ENCODE results near the gene ZBED2. TPM values are rescaled to one million over a fixed set of nuclear protein-coding genes. Genes with fewer than 3 reads are reported as not detected.
"Not testable (repeated sequence)": the region's sequence is repeated elsewhere in the genome, so short reads cannot be mapped to it uniquely, and the experiment has no call there.

The ZBED2 gene
- not detected for total RNA-seq

GRCh38 chr3:111595232-111595631 is at the start of gene ZBED2:
Gene ZBED2, minus strand, starts transcription at chr3:111595346. Its CDS starts 1,145 bp downstream, at chr3:111594201.
- H3K27me3 ChIP-seq: no peaks in the 10 kb centered on the region
- no peak for TF ChIP-seq EP300 (IDR thresholded peaks at IDR 0.05; ENCODE audit: low read depth)
- TF ChIP-seq POLR2A (IDR thresholded peaks at IDR 0.05): no peak
- no peak for TF ChIP-seq CTCF (IDR thresholded peaks at IDR 0.05)
- TF ChIP-seq POLR2AphosphoS5 (IDR thresholded peaks at IDR 0.05): no peak
- no peak within 1 kb of the TSS for H3K4me3 ChIP-seq
- no peaks in the 10 kb centered on the region for H3K36me3 ChIP-seq
- DNase-seq: no peak
- H3K27ac ChIP-seq: no peak within 1 kb of the TSS
- in situ Hi-C loops (cut with MboI; ENCODE audit: low pct_ligation_motif_present in 1 of 4, low pct_unique_long_range_greater_than_20kb in 1 of 4, low sequenced_read_pairs in 3 of 4): no loop called here
- 85% methylated on average over 2 of the region's 2 CpGs; no CpG with 5 or more reads in 1 of the 2 donors for WGBS, 2 donors (ENCODE audit: low coverage in 1 of 2)
- no peaks in the 10 kb centered on the region for H3K9me3 ChIP-seq
- intact Hi-C loops (cut with DNase I; ENCODE audit: low total_unique reads): no loop called here
- no peaks in the 10 kb centered on the region for H3K4me1 ChIP-seq

DNA sequence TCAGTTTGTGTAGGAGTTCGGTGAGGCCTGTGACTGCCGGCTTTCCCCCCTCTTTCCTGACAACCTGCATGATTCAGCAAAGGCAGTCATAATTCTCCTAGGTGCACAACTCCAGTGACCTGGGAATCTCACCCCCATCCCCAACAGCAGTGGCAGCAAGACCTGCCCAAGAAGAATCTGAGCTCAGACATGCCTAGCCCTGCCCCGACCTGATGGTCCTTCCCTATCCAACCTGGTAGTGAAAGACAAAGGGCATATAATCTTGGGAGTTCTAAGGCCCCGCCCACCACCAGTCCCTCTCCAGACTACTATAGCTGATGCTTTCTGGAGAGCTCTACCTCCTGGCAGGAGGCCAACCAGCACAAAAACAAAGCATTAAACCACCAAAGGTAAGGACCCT is 44.2 kb upstream of the ZBED2 start:
- in situ Hi-C loops (cut with MboI; ENCODE audit: low pct_ligation_motif_present in 1 of 4, low pct_unique_long_range_greater_than_20kb in 1 of 4, low sequenced_read_pairs in 3 of 4): no loop called here

GRCh38 chr3:111636366-111636885 is 41.3 kb upstream of the ZBED2 start:
- in situ Hi-C loops (cut with MboI; ENCODE audit: low pct_ligation_motif_present in 1 of 4, low pct_unique_long_range_greater_than_20kb in 1 of 4, low sequenced_read_pairs in 3 of 4): no loop called here
- no peak overlapping the region for H3K27ac ChIP-seq
- no peak overlapping the region for H3K4me3 ChIP-seq
- DNase-seq: no peak
- H3K4me1 ChIP-seq: no peaks in the 10 kb centered on the region
- H3K36me3 ChIP-seq: no peaks in the 10 kb centered on the region
- intact Hi-C loops (cut with DNase I; ENCODE audit: low total_unique reads): no loop called here
- 81 to 100% methylated on average over 2 to 4 of the region's 4 CpGs for WGBS, 2 donors (ENCODE audit: low coverage in 1 of 2)
- H3K9me3 ChIP-seq: no peaks in the 10 kb centered on the region
- no peaks in the 10 kb centered on the region for H3K27me3 ChIP-seq
- no peak for TF ChIP-seq POLR2A (IDR thresholded peaks at IDR 0.05)
- TF ChIP-seq POLR2AphosphoS5 (IDR thresholded peaks at IDR 0.05): no peak
- no peak for TF ChIP-seq EP300 (IDR thresholded peaks at IDR 0.05; ENCODE audit: low read depth)
- TF ChIP-seq CTCF (IDR thresholded peaks at IDR 0.05): no peak

More for the DNA sequence above, 44.2 kb upstream of the ZBED2 start:
- Histone ChIP-seq H3K36me3 (no peaks in the 10 kb centered on the region), H3K9me3 (no peaks in the 10 kb centered on the region), H3K4me3 (no peak overlapping the region), H3K4me1 (no peaks in the 10 kb centered on the region), H3K27me3 (no peaks in the 10 kb centered on the region), H3K27ac (no peak overlapping the region)
- no peak for TF ChIP-seq POLR2AphosphoS5 (IDR thresholded peaks at IDR 0.05)
- no peak for TF ChIP-seq CTCF (IDR thresholded peaks at IDR 0.05)
- TF ChIP-seq EP300 (IDR thresholded peaks at IDR 0.05; ENCODE audit: low read depth): no peak
- TF ChIP-seq POLR2A (IDR thresholded peaks at IDR 0.05): no peak
- 58 to 86% methylated on average over 2 to 4 of the region's 4 CpGs for WGBS, 2 donors (ENCODE audit: low coverage in 1 of 2)
- no peak for DNase-seq
- intact Hi-C loops (cut with DNase I; ENCODE audit: low total_unique reads): no loop called here

DNA sequence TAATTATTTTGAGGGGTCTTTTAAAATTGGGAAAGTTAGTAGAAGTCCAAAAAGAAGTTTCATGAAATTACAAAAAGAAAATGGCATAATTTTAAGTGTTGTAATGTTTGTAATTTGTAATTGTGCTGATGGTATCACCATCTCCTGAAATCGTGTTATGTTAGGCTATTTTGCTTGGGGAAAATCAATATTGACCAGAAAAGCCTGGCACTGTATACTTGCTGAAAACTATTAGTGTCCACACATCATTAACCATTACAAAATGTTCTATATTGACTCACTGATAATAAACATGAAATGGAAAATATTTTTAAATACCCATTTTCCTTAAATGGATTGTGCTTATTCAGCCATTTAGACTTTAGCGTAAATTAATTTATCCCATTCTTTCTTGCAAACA is 40.3 kb upstream of the ZBED2 start:
- Histone ChIP-seq H3K27ac (no peak overlapping the region), H3K9me3 (no peaks in the 10 kb centered on the region), H3K36me3 (no peaks in the 10 kb centered on the region), H3K4me3 (no peak overlapping the region), H3K4me1 (no peaks in the 10 kb centered on the region), H3K27me3 (no peaks in the 10 kb centered on the region)
- WGBS, 2 donors (ENCODE audit: low coverage in 1 of 2): 78 to 84% methylated on average over 2 of the region's 2 CpGs
- intact Hi-C loops (cut with DNase I; ENCODE audit: low total_unique reads): no loop called here
- DNase-seq: no peak
- no peak for TF ChIP-seq EP300 (IDR thresholded peaks at IDR 0.05; ENCODE audit: low read depth)
- no peak for TF ChIP-seq POLR2A (IDR thresholded peaks at IDR 0.05)
- TF ChIP-seq POLR2AphosphoS5 (IDR thresholded peaks at IDR 0.05): no peak
- no peak for TF ChIP-seq CTCF (IDR thresholded peaks at IDR 0.05)
- in situ Hi-C loops (cut with MboI; ENCODE audit: low pct_ligation_motif_present in 1 of 4, low pct_unique_long_range_greater_than_20kb in 1 of 4, low sequenced_read_pairs in 3 of 4): no loop called here

DNA sequence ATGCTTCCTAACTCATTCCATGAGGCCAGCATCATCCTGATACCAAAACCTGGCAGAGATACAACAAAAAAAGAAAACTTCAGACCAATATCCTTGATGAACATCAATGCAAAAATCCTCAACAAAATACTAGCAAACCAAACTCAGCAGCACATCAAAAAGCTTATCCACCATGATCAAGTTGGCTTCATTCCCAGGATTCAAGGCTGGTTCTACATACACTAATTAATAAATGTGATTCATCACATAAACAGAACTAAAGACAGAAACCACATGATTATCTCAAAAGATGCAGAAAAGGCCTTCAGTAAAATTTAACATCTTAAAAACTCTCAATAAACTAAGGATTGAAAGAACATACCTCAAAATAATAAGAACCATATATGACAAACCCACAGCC is 35.5 kb upstream of the ZBED2 start:
- H3K4me3 ChIP-seq; H3K27me3 ChIP-seq; H3K9me3 ChIP-seq; H3K27ac ChIP-seq; intact Hi-C loops (cut with DNase I; ENCODE audit: low total_unique reads); in situ Hi-C loops (cut with MboI; ENCODE audit: low pct_ligation_motif_present in 1 of 4, low pct_unique_long_range_greater_than_20kb in 1 of 4, low sequenced_read_pairs in 3 of 4); H3K4me1 ChIP-seq; H3K36me3 ChIP-seq; DNase-seq: not testable (repeated sequence)

- DNase-seq; H3K27me3 ChIP-seq; H3K4me1 ChIP-seq; H3K4me3 ChIP-seq; H3K9me3 ChIP-seq; H3K36me3 ChIP-seq; intact Hi-C loops (cut with DNase I; ENCODE audit: low total_unique reads); in situ Hi-C loops (cut with MboI; ENCODE audit: low pct_ligation_motif_present in 1 of 4, low pct_unique_long_range_greater_than_20kb in 1 of 4, low sequenced_read_pairs in 3 of 4); H3K27ac ChIP-seq: not testable (repeated sequence)
- WGBS, 2 donors (ENCODE audit: low coverage in 1 of 2): 88 to 100% methylated on average over 1 of the region's 1 CpG
Measured at GRCh38 chr3:111629018-111629417, 33.9 kb upstream of the ZBED2 start.
